Neural cell (in vitro differentiated cells): Measurements from ENCODE around the gene CD99.

Experiments
- CTCF ChIP-seq: fragments of 450-650 bp; IDR thresholded peaks from 2 replicates; pipeline ENCODE4 v1.5.1; 2014; ENCODE audit warnings: antibody characterized with exemption, mild to moderate bottlenecking, moderate library complexity; ENCODE audit not compliant: poor library complexity, severe bottlenecking
- EP300 ChIP-seq: fragments of 450-650 bp; conservative IDR thresholded peaks from 2 replicates; pipeline ENCODE4 v1.6.1; 2014; ENCODE audit warnings: antibody characterized with exemption, mild to moderate bottlenecking, moderate library complexity; ENCODE audit not compliant: poor library complexity, severe bottlenecking
- EZH2 ChIP-seq: fragments of 200-600, 300-800 bp; shearing (Covaris generic), sonication (generic); IDR thresholded peaks from 2 replicates; pipeline ENCODE4 v1.6.1; 2014; ENCODE audit warnings: antibody characterized with exemption, low read length, borderline replicate concordance, mild to moderate bottlenecking; ENCODE audit not compliant: insufficient read depth, poor library complexity, severe bottlenecking
- MXI1 ChIP-seq: fragments of 450-650 bp; conservative IDR thresholded peaks from 2 replicates; pipeline ENCODE4 v1.6.1; 2014; ENCODE audit warnings: antibody characterized with exemption, mild to moderate bottlenecking; ENCODE audit not compliant: poor library complexity, severe bottlenecking
- POLR2AphosphoS5 ChIP-seq: IDR thresholded peaks from 2 replicates; pipeline ENCODE4 v1.6.1; 2012
- RAD21 ChIP-seq: fragments of 450-650 bp; conservative IDR thresholded peaks from 2 replicates; pipeline ENCODE4 v1.6.1; 2014; ENCODE audit warnings: antibody characterized with exemption, mild to moderate bottlenecking, moderate library complexity
- REST ChIP-seq: IDR thresholded peaks from 2 replicates; pipeline ENCODE4 v1.6.1; 2012; ENCODE audit warnings: borderline replicate concordance
- SMC3 ChIP-seq: fragments of 450-650 bp; conservative IDR thresholded peaks from 2 replicates; pipeline ENCODE4 v1.6.1; 2014; ENCODE audit warnings: antibody characterized with exemption, mild to moderate bottlenecking, moderate library complexity; ENCODE audit not compliant: poor library complexity
- TAF1 ChIP-seq: IDR thresholded peaks from 2 replicates; pipeline ENCODE4 v1.6.1; 2012; ENCODE audit warnings: low read depth

GRCh38 chrX:2708592-2709188 is 17.6 kb downstream of the CD99 start:
- TF ChIP-seq POLR2AphosphoS5 (no peak), TAF1 (no peak), CTCF (no peak), EP300 (no peak), MXI1 (no peak), REST (no peak), RAD21 (no peak), EZH2 (no peak), SMC3 (no peak)
